Endodermal cell (in vitro differentiated cells): ENCODE results near the gene SETD1B. TPM values are rescaled to one million over a fixed set of nuclear protein-coding genes. Genes with fewer than 3 reads are reported as not detected.

Source experiments
- DNase-seq: peaks from one replicate; pipeline ENCODE4 v3.0.0-alpha.2; 2017
- H3K27ac ChIP-seq: 2 replicates; pipeline ENCODE4 v1.5.1; 2013; ENCODE audit warnings: mild to moderate bottlenecking, low read depth, low read length, moderate library complexity
- H3K27me3 ChIP-seq: 2 replicates; pipeline ENCODE4 v1.6.1; 2013; ENCODE audit warnings: mild to moderate bottlenecking, low read length, moderate library complexity; ENCODE audit not compliant: insufficient read depth, control insufficient read depth, poor library complexity, severe bottlenecking
- H3K36me3 ChIP-seq: 2 replicates; pipeline ENCODE4 v1.7.0; 2013; ENCODE audit warnings: mild to moderate bottlenecking, low read length, moderate library complexity; ENCODE audit not compliant: control insufficient read depth, insufficient read depth
- H3K4me1 ChIP-seq: one replicate; pipeline ENCODE4 v1.7.0; 2013; ENCODE audit warnings: low read length; ENCODE audit not compliant: control insufficient read depth, insufficient read depth
- H3K4me3 ChIP-seq: 2 replicates; pipeline ENCODE4 v1.5.1; 2013; ENCODE audit warnings: mild to moderate bottlenecking, low read length, moderate library complexity
- H3K9ac ChIP-seq: 2 replicates; pipeline ENCODE4 v1.6.1; 2013; ENCODE audit warnings: mild to moderate bottlenecking, low read length, moderate library complexity; ENCODE audit not compliant: poor library complexity, severe bottlenecking; ENCODE audit errors: extremely low read depth
- H3K9me3 ChIP-seq: 2 replicates; pipeline ENCODE4 v1.6.1; 2013; ENCODE audit warnings: mild to moderate bottlenecking, low read length, moderate library complexity; ENCODE audit not compliant: control insufficient read depth
- H3K27ac Mint-ChIP-seq: 2 replicates; pipeline ENCODE4 v1.8.0; 2020; ENCODE audit warnings: mixed read lengths
- H3K27me3 Mint-ChIP-seq: 2 replicates; pipeline ENCODE4 v1.8.0; 2021; ENCODE audit warnings: mild to moderate bottlenecking, mixed read lengths; ENCODE audit not compliant: insufficient read depth
- H3K36me3 Mint-ChIP-seq: 2 replicates; pipeline ENCODE4 v1.8.0; 2020; ENCODE audit warnings: low read depth, mixed read lengths
- H3K4me1 Mint-ChIP-seq: 2 replicates; pipeline ENCODE4 v1.8.0; 2020; ENCODE audit warnings: mixed read lengths
- H3K4me3 Mint-ChIP-seq: 2 replicates; pipeline ENCODE4 v1.8.0; 2020; ENCODE audit warnings: mild to moderate bottlenecking, moderate library complexity, mixed read lengths
- H3K9me3 Mint-ChIP-seq: 2 replicates; pipeline ENCODE4 v1.8.0; 2020; ENCODE audit warnings: mild to moderate bottlenecking, mixed read lengths
- CTCF ChIP-seq: fragments of 200-600 bp; sonication (generic); conservative IDR thresholded peaks from 2 replicates; pipeline ENCODE4 v1.5.0; 2021; ENCODE audit warnings: antibody characterized with exemption, mild to moderate bottlenecking
- WGBS, 2 experiments: methylation state at CpG; one replicate each; pipeline versions ENCODE4 v1.1.5 to v1.1.7; 2013; ENCODE audit warnings: missing lambda C conversion rate in 2 of 2, mixed read lengths in 1 of 2; ENCODE audit not compliant: insufficient coverage in 1 of 2, insufficient read length in 1 of 2; 5-methylcytosine and 5-hydroxymethylcytosine counted together
- total RNA-seq, 2 donors: library from RNA; stranded (reverse); fragmentation: NEBNext Ultra II Directional in 1 of 2; extraction: Animal tissue kit (Norgen Biotek cat#: 25700) in 1 of 2; gene quantifications; 2 replicates in 1 of 2; 3 replicates in 1 of 2; pipeline ENCODE4 v1.2.1, GENCODE V29; 2021

The SETD1B gene
- total RNA-seq, 2 donors from 2014 or later = 30.7 to 32.6 TPM

GRCh38 chr12:121783766-121784165, 20.0 kb upstream of the SETD1B start:
- H3K27ac Mint-ChIP-seq = no peak overlapping the region
- H3K4me1 Mint-ChIP-seq = peaks cover 11% of the 10 kb centered on the region
- peaks cover 7% of the 10 kb centered on the region for H3K4me1 ChIP-seq
- H3K36me3 ChIP-seq = peaks cover 19% of the 10 kb centered on the region
- no peak for TF ChIP-seq CTCF
- H3K4me3 ChIP-seq = no peak overlapping the region
- H3K9ac ChIP-seq = no peak overlapping the region
- no peaks in the 10 kb centered on the region for H3K9me3 Mint-ChIP-seq
- H3K27me3 ChIP-seq = no peaks in the 10 kb centered on the region
- DNase-seq = no peak
- 95% methylated on average over 6 of the region's 6 CpGs for WGBS, 2 experiments
- H3K9me3 ChIP-seq = no peaks in the 10 kb centered on the region
- H3K27me3 Mint-ChIP-seq = no peaks in the 10 kb centered on the region
- H3K36me3 Mint-ChIP-seq = peaks cover 28% of the 10 kb centered on the region
- H3K4me3 Mint-ChIP-seq = no peak overlapping the region
- no peak overlapping the region for H3K27ac ChIP-seq

- H3K27ac Mint-ChIP-seq = no peak overlapping the region
- DNase-seq = no peak
- 84% methylated on average over 2 of the region's 6 CpGs; no CpG with 5 or more reads in 1 of the 2 experiments for WGBS, 2 experiments
Measured at GRCh38 chr12:121784460-121784859, 19.3 kb upstream of the SETD1B start.

GRCh38 chr12:121786440-121786825, 17.4 kb upstream of the SETD1B start:
- H3K36me3 Mint-ChIP-seq = peaks cover 21% of the 10 kb centered on the region
- no peak overlapping the region for H3K4me3 Mint-ChIP-seq
- Histone ChIP-seq H3K9ac (no peak overlapping the region), H3K36me3 (peaks cover 6% of the 10 kb centered on the region), H3K4me1 (peaks cover 7% of the 10 kb centered on the region), H3K4me3 (no peak overlapping the region), H3K9me3 (no peaks in the 10 kb centered on the region), H3K27me3 (no peaks in the 10 kb centered on the region), H3K27ac (no peak overlapping the region)
- TF ChIP-seq CTCF = no peak
- H3K27ac Mint-ChIP-seq = peak overlapping the region; percentile 30
- H3K9me3 Mint-ChIP-seq = no peaks in the 10 kb centered on the region
- no peaks in the 10 kb centered on the region for H3K27me3 Mint-ChIP-seq
- DNase-seq = no peak
- H3K4me1 Mint-ChIP-seq = peaks cover 17% of the 10 kb centered on the region
- WGBS, 2 experiments = 89 to 93% methylated on average over 6 of the region's 6 CpGs

More at GRCh38 chr12:121784460-121784859, 19.3 kb upstream of the SETD1B start:
- Histone ChIP-seq H3K27ac (no peak overlapping the region), H3K9me3 (no peaks in the 10 kb centered on the region), H3K27me3 (no peaks in the 10 kb centered on the region), H3K36me3 (peaks cover 19% of the 10 kb centered on the region), H3K4me1 (peaks cover 7% of the 10 kb centered on the region), H3K4me3 (no peak overlapping the region), H3K9ac (no peak overlapping the region)
- peaks cover 24% of the 10 kb centered on the region for H3K36me3 Mint-ChIP-seq
- no peaks in the 10 kb centered on the region for H3K27me3 Mint-ChIP-seq
- H3K4me3 Mint-ChIP-seq = no peak overlapping the region
- no peak for TF ChIP-seq CTCF
- H3K9me3 Mint-ChIP-seq = no peaks in the 10 kb centered on the region
- H3K4me1 Mint-ChIP-seq = peaks cover 11% of the 10 kb centered on the region
